ENCODE measurements around the gene XIRP1.

XIRP1 gene

GRCh38 chr3:39207361-39208186, 15.2 kb upstream of the XIRP1 start:
- H3K36me3 ChIP-seq (ENCODE audit: insufficient read depth, low read length), result no peaks in the 10 kb centered on the region
- H3K4me1 ChIP-seq (ENCODE audit: insufficient read depth, low read length, poor library complexity, severe bottlenecking), result peaks cover 4% of the 10 kb centered on the region
- H3F3A ChIP-seq (ENCODE audit: low read depth), result no peaks in the 10 kb centered on the region
- no peak overlapping the region for H3K9ac ChIP-seq (ENCODE audit: low read depth, low read length, poor library complexity, severe bottlenecking)
- H4K20me1 ChIP-seq (ENCODE audit: insufficient read depth, low read length, poor library complexity, severe bottlenecking), result no peaks in the 10 kb centered on the region
- H3K9me2 ChIP-seq (replicated peaks; ENCODE audit: low read depth, low read length), result no peaks in the 10 kb centered on the region
- H3K4me2 ChIP-seq (ENCODE audit: low read depth, low read length, poor library complexity, severe bottlenecking), result no peak overlapping the region
- no peaks in the 10 kb centered on the region for H3K9me3 ChIP-seq (ENCODE audit: insufficient read depth, low read depth, low read length)
- no peaks in the 10 kb centered on the region for H3K27me3 ChIP-seq (ENCODE audit: insufficient read depth, low read length, poor library complexity, severe bottlenecking)
- H3K4me3 ChIP-seq (ENCODE audit: low read length, poor library complexity, severe bottlenecking), result no peak overlapping the region
- TF ChIP-seq CTCF (conservative IDR thresholded peaks at IDR 0.05; ENCODE audit: low read length), result no peak
- no peak for TF ChIP-seq EZH2phosphoT487 (IDR thresholded peaks at IDR 0.05; ENCODE audit: borderline replicate concordance)
- H2AFZ ChIP-seq (ENCODE audit: low read length), result peak overlapping the region; percentile 86
- H3K79me2 ChIP-seq (ENCODE audit: insufficient read depth, low read length), result no peaks in the 10 kb centered on the region

GRCh38 chr3:39205919-39206516, 13.6 kb upstream of the XIRP1 start:
- no peaks in the 10 kb centered on the region for H3K9me2 ChIP-seq (replicated peaks; ENCODE audit: low read depth, low read length)
- no peaks in the 10 kb centered on the region for H3K9me3 ChIP-seq (ENCODE audit: insufficient read depth, low read depth, low read length)
- H3K9ac ChIP-seq (ENCODE audit: low read depth, low read length, poor library complexity, severe bottlenecking), result no peak overlapping the region
- H3F3A ChIP-seq (ENCODE audit: low read depth), result no peaks in the 10 kb centered on the region
- TF ChIP-seq EZH2phosphoT487 (IDR thresholded peaks at IDR 0.05; ENCODE audit: borderline replicate concordance), result no peak
- no peak for TF ChIP-seq CTCF (conservative IDR thresholded peaks at IDR 0.05; ENCODE audit: low read length)
- H4K20me1 ChIP-seq (ENCODE audit: insufficient read depth, low read length, poor library complexity, severe bottlenecking), result no peaks in the 10 kb centered on the region
- no peaks in the 10 kb centered on the region for H3K27me3 ChIP-seq (ENCODE audit: insufficient read depth, low read length, poor library complexity, severe bottlenecking)
- peaks cover 4% of the 10 kb centered on the region for H3K4me1 ChIP-seq (ENCODE audit: insufficient read depth, low read length, poor library complexity, severe bottlenecking)
- no peak overlapping the region for H2AFZ ChIP-seq (ENCODE audit: low read length)
- H3K4me3 ChIP-seq (ENCODE audit: low read length, poor library complexity, severe bottlenecking), result no peak overlapping the region
- H3K36me3 ChIP-seq (ENCODE audit: insufficient read depth, low read length), result no peaks in the 10 kb centered on the region
- no peak overlapping the region for H3K4me2 ChIP-seq (ENCODE audit: low read depth, low read length, poor library complexity, severe bottlenecking)
- no peaks in the 10 kb centered on the region for H3K79me2 ChIP-seq (ENCODE audit: insufficient read depth, low read length)

- H3K4me3 ChIP-seq (ENCODE audit: low read length, poor library complexity, severe bottlenecking), result no peak overlapping the region
- TF ChIP-seq CTCF (conservative IDR thresholded peaks at IDR 0.05; ENCODE audit: low read length), result no peak
- no peak for TF ChIP-seq EZH2phosphoT487 (IDR thresholded peaks at IDR 0.05; ENCODE audit: borderline replicate concordance)
Measured at GRCh38 chr3:39205131-39205530, 12.7 kb upstream of the XIRP1 start.

More at GRCh38 chr3:39205131-39205530, 12.7 kb upstream of the XIRP1 start:
- Histone ChIP-seq H3K36me3 (ENCODE audit: insufficient read depth, low read length) (no peaks in the 10 kb centered on the region), H3K4me2 (ENCODE audit: low read depth, low read length, poor library complexity, severe bottlenecking) (no peak overlapping the region), H3K9ac (ENCODE audit: low read depth, low read length, poor library complexity, severe bottlenecking) (no peak overlapping the region), H3K79me2 (ENCODE audit: insufficient read depth, low read length) (no peaks in the 10 kb centered on the region), H3K9me2 (replicated peaks; ENCODE audit: low read depth, low read length) (no peaks in the 10 kb centered on the region), H3K4me1 (ENCODE audit: insufficient read depth, low read length, poor library complexity, severe bottlenecking) (peaks cover 4% of the 10 kb centered on the region), H2AFZ (ENCODE audit: low read length) (no peak overlapping the region), H4K20me1 (ENCODE audit: insufficient read depth, low read length, poor library complexity, severe bottlenecking) (no peaks in the 10 kb centered on the region), H3K9me3 (ENCODE audit: insufficient read depth, low read depth, low read length) (no peaks in the 10 kb centered on the region), H3K27me3 (ENCODE audit: insufficient read depth, low read length, poor library complexity, severe bottlenecking) (no peaks in the 10 kb centered on the region), H3F3A (ENCODE audit: low read depth) (no peaks in the 10 kb centered on the region)

Measured in Loucy (cell line).